ENCODE results near the gene TFF3. TPM values are rescaled to one million over a fixed set of nuclear protein-coding genes. Genes with fewer than 3 reads are reported as not detected.

The TFF3 gene
- total RNA-seq, 4 donors from 2014 or later = 2.5 to 24.4 (median 9.3) TPM

DNA sequence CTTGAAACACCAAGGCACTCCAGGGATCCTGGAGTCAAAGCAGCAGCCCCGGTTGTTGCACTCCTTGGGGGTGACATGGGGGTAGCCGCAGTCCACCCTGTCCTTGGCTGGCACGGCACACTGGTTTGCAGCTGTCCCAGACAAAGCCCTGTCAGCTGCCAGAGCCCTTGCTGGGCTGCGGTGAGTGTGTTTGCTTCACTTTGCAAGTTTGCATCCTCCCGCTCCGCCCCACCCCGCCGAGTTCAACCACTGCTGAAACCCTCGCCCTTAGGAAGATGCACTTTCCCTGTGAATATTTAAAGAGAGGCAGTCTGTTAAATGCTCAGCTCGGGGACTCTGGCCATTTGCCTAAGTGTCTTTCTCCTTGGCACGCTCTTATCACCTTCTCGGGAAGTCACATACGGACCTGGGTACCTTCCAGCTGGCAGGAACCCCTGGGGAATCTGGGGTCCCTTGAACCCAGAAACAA lies 1.7 kb downstream of the TFF3 start:
- Histone ChIP-seq H3K36me3 (no peaks in the 10 kb centered on the region), H3K4me1 (peaks cover 11 to 14% (median 13%) of the 10 kb centered on the region in 4 donors), H3K9me3 (no peaks in the 10 kb centered on the region), H3K4me3 (no peak overlapping the region), H3K27me3 (peaks cover 0 to 43% (median 7%) of the 10 kb centered on the region in 4 donors), H3K27ac (replicated peaks in 1 of 4) (no peak overlapping the region)
- intact Hi-C loops (cut with DNase I) = no loop called here
- WGBS = 57% methylated on average over 7 of the region's 13 CpGs
- DNase-seq (ENCODE audit: extremely low spot score) = no peak
- TF ChIP-seq POLR2AphosphoS5 (IDR thresholded peaks at IDR 0.05) (no peak), POLR2A (IDR thresholded peaks at IDR 0.05; ENCODE audit: low read depth) (no peak), EP300 (IDR thresholded peaks at IDR 0.05) (no peak)
- TF ChIP-seq, protein P1, sequence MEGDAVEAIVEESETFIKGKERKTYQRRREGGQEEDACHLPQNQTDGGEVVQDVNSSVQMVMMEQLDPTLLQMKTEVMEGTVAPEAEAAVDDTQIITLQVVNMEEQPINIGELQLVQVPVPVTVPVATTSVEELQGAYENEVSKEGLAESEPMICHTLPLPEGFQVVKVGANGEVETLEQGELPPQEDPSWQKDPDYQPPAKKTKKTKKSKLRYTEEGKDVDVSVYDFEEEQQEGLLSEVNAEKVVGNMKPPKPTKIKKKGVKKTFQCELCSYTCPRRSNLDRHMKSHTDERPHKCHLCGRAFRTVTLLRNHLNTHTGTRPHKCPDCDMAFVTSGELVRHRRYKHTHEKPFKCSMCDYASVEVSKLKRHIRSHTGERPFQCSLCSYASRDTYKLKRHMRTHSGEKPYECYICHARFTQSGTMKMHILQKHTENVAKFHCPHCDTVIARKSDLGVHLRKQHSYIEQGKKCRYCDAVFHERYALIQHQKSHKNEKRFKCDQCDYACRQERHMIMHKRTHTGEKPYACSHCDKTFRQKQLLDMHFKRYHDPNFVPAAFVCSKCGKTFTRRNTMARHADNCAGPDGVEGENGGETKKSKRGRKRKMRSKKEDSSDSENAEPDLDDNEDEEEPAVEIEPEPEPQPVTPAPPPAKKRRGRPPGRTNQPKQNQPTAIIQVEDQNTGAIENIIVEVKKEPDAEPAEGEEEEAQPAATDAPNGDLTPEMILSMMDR (IDR thresholded peaks at IDR 0.05) = no peak

DNA sequence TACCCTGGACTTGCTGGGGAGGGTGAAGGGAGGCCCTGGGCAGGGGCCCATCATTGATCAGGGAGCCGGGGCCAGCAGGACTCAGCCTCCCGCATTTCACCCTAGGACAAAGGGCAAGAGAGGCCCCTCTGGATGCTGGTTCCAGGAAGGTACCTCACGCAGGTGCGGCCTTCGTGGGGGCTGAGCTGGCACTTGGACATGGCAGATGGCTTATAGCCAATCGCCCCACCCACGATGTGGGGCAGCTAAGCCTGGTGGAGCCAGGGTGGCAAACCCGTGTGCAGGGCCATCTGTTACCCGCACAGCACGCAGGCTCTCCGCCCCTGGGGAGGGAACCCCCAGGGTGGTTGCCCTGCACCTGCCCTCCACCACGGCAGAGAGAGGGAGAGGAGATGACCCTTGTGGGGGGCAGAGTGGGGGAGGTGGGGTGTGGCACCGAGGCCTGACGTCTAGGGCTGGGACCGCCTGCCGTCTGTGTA lies 2.5 kb downstream of the TFF3 start:
- Histone ChIP-seq H3K27me3 (peaks cover 0 to 43% (median 11%) of the 10 kb centered on the region in 4 donors), H3K27ac (replicated peaks in 1 of 4) (no peak overlapping the region), H3K36me3 (no peaks in the 10 kb centered on the region), H3K4me1 (peaks cover 11 to 14% (median 13%) of the 10 kb centered on the region in 4 donors), H3K4me3 (no peak overlapping the region), H3K9me3 (no peaks in the 10 kb centered on the region)
- intact Hi-C loops (cut with DNase I) = no loop called here
- no peak for DNase-seq (ENCODE audit: extremely low spot score)
- WGBS = 88% methylated on average over 3 of the region's 16 CpGs
- TF ChIP-seq EP300 (IDR thresholded peaks at IDR 0.05) = no peak
- no peak for TF ChIP-seq POLR2AphosphoS5 (IDR thresholded peaks at IDR 0.05)
- TF ChIP-seq POLR2A (IDR thresholded peaks at IDR 0.05; ENCODE audit: low read depth) = no peak
- TF ChIP-seq, protein P1 (IDR thresholded peaks at IDR 0.05) = no peak

DNA sequence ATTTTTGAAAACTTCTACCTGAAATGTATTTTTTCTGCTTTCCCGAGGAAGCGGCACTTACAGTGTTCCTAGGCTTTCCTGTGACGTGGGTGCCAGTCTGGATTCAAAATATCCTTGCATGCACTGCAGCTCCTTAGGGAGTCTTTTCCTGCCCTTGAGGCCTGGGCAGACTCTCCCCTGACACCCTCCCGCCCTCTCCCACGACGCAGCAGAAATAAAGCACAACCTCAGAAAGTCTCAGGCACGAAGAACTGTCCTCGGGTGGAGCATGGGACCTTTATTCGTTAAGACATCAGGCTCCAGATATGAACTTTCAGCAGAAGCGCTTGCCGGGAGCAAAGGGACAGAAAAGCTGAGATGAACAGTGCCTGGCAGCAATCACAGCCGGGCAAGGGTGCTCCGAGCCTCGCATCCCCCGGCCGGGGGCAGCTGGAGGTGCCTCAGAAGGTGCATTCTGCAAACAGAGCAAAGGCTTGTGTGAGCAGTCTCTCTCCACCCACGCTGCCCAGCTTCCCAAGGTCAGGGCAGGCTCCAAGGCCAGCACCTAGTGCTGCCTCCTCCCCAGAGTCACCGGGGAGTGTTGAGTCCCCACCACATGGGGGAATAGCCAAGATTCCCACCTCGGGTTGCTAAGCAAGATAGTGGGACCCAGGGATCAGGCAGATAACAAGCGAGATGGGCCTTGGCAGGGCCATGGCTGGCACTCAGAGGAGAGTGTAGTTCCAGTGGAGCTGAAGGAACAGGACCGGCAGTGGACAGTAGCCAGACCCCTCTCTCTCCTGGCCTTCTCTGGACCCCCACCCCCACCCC lies 3.2 kb downstream of the TFF3 start:
- Histone ChIP-seq H3K9me3 (no peaks in the 10 kb centered on the region), H3K27ac (replicated peaks in 1 of 4) (no peak overlapping the region), H3K36me3 (no peaks in the 10 kb centered on the region), H3K4me3 (no peak overlapping the region), H3K4me1 (peaks cover 11 to 14% (median 13%) of the 10 kb centered on the region in 4 donors), H3K27me3 (peaks cover 0 to 42% (median 12%) of the 10 kb centered on the region in 4 donors)
- WGBS = 86% methylated on average over 20 of the region's 21 CpGs
- DNase-seq (ENCODE audit: extremely low spot score) = no peak
- TF ChIP-seq, protein P1 (IDR thresholded peaks at IDR 0.05) = no peak
- TF ChIP-seq POLR2A (IDR thresholded peaks at IDR 0.05; ENCODE audit: low read depth) (no peak), EP300 (IDR thresholded peaks at IDR 0.05) (no peak), POLR2AphosphoS5 (IDR thresholded peaks at IDR 0.05) (no peak)
- intact Hi-C loops (cut with DNase I) = no loop called here

DNA sequence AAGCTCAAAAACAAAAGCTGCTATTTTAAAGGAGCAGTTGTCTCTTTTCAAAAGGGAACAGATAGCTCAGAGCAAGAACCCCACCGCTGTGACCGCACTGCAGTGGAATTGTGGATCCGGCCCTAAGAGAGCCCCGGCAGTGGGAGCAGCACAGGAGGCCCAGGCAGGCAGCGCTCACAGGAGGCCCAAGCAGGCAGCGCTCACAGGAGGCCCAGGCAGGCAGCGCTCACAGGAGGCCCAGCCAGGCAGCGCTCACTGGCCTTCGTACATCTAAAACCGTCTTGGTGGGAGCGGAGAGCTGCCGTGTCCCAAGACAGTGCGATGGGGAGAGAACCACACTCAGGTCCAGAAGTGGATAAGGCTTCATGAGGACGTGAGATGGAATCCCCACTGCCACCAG lies 4.0 kb downstream of the TFF3 start:
- no peak overlapping the region for H3K4me3 ChIP-seq
- peaks cover 11 to 14% (median 13%) of the 10 kb centered on the region in 4 donors for H3K4me1 ChIP-seq
- H3K27me3 ChIP-seq = peaks cover 0 to 48% (median 12%) of the 10 kb centered on the region in 4 donors
- WGBS = 96% methylated on average over 14 of the region's 14 CpGs
- H3K27ac ChIP-seq (replicated peaks in 1 of 4) = no peak overlapping the region
- H3K36me3 ChIP-seq = no peaks in the 10 kb centered on the region
- DNase-seq (ENCODE audit: extremely low spot score) = no peak
- intact Hi-C loops (cut with DNase I) = no loop called here
- H3K9me3 ChIP-seq = no peaks in the 10 kb centered on the region
- TF ChIP-seq POLR2A (IDR thresholded peaks at IDR 0.05; ENCODE audit: low read depth) = no peak
- TF ChIP-seq, protein P1 (IDR thresholded peaks at IDR 0.05) = no peak
